Measurements from ENCODE around the gene COA4. TPM values are rescaled to one million over a fixed set of nuclear protein-coding genes. Genes with fewer than 3 reads are reported as not detected.

COA4 gene
- total RNA-seq, 1 experiment from 2014 or later, result 155 TPM

DNA sequence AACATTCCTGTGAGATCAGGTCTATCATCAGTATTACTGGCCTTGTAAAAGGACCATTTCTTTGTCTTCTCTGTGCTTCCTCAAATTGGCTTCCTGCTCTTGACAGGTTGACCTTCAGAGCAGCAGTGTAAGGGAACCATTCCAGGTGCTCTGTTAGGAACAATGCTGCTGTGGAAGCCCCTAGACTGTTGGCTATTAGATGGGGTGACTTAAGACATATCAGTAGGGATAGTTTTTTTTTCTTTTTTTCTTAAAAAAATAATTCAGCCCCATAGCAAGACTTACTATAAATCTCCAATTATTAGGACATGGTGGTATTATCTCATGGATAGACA, 37.6 kb downstream of the COA4 start:
- intact Hi-C loops (cut with micrococcal nuclease; ENCODE audit: unreplicated experiment) (no loop called here), in situ Hi-C loops (cut with HindIII; ENCODE audit: low pct_unique_long_range_greater_than_20kb, low sequenced_read_pairs) (no loop called here)
- CTCF ChIA-PET, result no interaction called here
- no peak overlapping the region for H3K27ac ChIP-seq (ENCODE audit: low read length)
- H3K4me1 ChIP-seq (ENCODE audit: control insufficient read depth, insufficient read depth, low read length), result no peaks in the 10 kb centered on the region
- no peaks in the 10 kb centered on the region for H3K36me3 ChIP-seq (ENCODE audit: control insufficient read depth, insufficient read depth, low read length)
- no peak overlapping the region for H3K4me3 ChIP-seq (ENCODE audit: low read depth in 2 of 2, low read length in 2 of 2)
- no peak for DNase-seq (ENCODE audit: low read depth, low spot score)
- TF ChIP-seq, protein P1, sequence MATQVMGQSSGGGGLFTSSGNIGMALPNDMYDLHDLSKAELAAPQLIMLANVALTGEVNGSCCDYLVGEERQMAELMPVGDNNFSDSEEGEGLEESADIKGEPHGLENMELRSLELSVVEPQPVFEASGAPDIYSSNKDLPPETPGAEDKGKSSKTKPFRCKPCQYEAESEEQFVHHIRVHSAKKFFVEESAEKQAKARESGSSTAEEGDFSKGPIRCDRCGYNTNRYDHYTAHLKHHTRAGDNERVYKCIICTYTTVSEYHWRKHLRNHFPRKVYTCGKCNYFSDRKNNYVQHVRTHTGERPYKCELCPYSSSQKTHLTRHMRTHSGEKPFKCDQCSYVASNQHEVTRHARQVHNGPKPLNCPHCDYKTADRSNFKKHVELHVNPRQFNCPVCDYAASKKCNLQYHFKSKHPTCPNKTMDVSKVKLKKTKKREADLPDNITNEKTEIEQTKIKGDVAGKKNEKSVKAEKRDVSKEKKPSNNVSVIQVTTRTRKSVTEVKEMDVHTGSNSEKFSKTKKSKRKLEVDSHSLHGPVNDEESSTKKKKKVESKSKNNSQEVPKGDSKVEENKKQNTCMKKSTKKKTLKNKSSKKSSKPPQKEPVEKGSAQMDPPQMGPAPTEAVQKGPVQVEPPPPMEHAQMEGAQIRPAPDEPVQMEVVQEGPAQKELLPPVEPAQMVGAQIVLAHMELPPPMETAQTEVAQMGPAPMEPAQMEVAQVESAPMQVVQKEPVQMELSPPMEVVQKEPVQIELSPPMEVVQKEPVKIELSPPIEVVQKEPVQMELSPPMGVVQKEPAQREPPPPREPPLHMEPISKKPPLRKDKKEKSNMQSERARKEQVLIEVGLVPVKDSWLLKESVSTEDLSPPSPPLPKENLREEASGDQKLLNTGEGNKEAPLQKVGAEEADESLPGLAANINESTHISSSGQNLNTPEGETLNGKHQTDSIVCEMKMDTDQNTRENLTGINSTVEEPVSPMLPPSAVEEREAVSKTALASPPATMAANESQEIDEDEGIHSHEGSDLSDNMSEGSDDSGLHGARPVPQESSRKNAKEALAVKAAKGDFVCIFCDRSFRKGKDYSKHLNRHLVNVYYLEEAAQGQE (IDR thresholded peaks at IDR 0.05; ENCODE audit: insufficient read depth in 1 of 2, low read depth in 2 of 2, low read length in 1 of 2), result no peak
- TF ChIP-seq, protein P2, sequence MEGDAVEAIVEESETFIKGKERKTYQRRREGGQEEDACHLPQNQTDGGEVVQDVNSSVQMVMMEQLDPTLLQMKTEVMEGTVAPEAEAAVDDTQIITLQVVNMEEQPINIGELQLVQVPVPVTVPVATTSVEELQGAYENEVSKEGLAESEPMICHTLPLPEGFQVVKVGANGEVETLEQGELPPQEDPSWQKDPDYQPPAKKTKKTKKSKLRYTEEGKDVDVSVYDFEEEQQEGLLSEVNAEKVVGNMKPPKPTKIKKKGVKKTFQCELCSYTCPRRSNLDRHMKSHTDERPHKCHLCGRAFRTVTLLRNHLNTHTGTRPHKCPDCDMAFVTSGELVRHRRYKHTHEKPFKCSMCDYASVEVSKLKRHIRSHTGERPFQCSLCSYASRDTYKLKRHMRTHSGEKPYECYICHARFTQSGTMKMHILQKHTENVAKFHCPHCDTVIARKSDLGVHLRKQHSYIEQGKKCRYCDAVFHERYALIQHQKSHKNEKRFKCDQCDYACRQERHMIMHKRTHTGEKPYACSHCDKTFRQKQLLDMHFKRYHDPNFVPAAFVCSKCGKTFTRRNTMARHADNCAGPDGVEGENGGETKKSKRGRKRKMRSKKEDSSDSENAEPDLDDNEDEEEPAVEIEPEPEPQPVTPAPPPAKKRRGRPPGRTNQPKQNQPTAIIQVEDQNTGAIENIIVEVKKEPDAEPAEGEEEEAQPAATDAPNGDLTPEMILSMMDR (IDR thresholded peaks at IDR 0.05), result no peak
- TF ChIP-seq TCF7L2 (IDR thresholded peaks at IDR 0.05; ENCODE audit: low read depth, low read length) (no peak), SIN3A (IDR thresholded peaks at IDR 0.05; ENCODE audit: borderline replicate concordance, insufficient read depth, low read depth, low read length) (no peak), POLR2AphosphoS5 (IDR thresholded peaks at IDR 0.05; ENCODE audit: low read depth, low read length) (no peak)
- BruUV-seq (replicated peaks), result no TSS peak
- H3K9me3 ChIP-seq (ENCODE audit: control insufficient read depth, insufficient read depth, low read depth, low read length), result no peaks in the 10 kb centered on the region
- POLR2A ChIA-PET, result no interaction called here
- ATAC-seq, result no peak
- H3K27me3 ChIP-seq (ENCODE audit: control insufficient read depth, insufficient read depth, low read length), result no peaks in the 10 kb centered on the region

GRCh38 chr11:73838443-73839122, 38.1 kb downstream of the COA4 start:
- POLR2A ChIA-PET, result no interaction called here
- Histone ChIP-seq H3K36me3 (ENCODE audit: control insufficient read depth, insufficient read depth, low read length) (no peaks in the 10 kb centered on the region), H3K27me3 (ENCODE audit: control insufficient read depth, insufficient read depth, low read length) (no peaks in the 10 kb centered on the region), H3K27ac (ENCODE audit: low read length) (no peak overlapping the region), H3K4me3 (ENCODE audit: low read depth in 2 of 2, low read length in 2 of 2) (no peak overlapping the region), H3K4me1 (ENCODE audit: control insufficient read depth, insufficient read depth, low read length) (no peaks in the 10 kb centered on the region), H3K9me3 (ENCODE audit: control insufficient read depth, insufficient read depth, low read depth, low read length) (no peaks in the 10 kb centered on the region)
- no TSS peak for BruUV-seq (replicated peaks)
- no peak for TF ChIP-seq TCF7L2 (IDR thresholded peaks at IDR 0.05; ENCODE audit: low read depth, low read length)
- no peak for TF ChIP-seq SIN3A (IDR thresholded peaks at IDR 0.05; ENCODE audit: borderline replicate concordance, insufficient read depth, low read depth, low read length)
- TF ChIP-seq, protein P1 (IDR thresholded peaks at IDR 0.05; ENCODE audit: insufficient read depth in 1 of 2, low read depth in 2 of 2, low read length in 1 of 2), result no peak
- no peak for TF ChIP-seq POLR2AphosphoS5 (IDR thresholded peaks at IDR 0.05; ENCODE audit: low read depth, low read length)
- TF ChIP-seq, protein P2 (IDR thresholded peaks at IDR 0.05), result no peak
- ATAC-seq (no peak; the same call in 1 of the 2 replicates), DNase-seq (ENCODE audit: low read depth, low spot score) (no peak)
- intact Hi-C loops (cut with micrococcal nuclease; ENCODE audit: unreplicated experiment) (no loop called here), in situ Hi-C loops (cut with HindIII; ENCODE audit: low pct_unique_long_range_greater_than_20kb, low sequenced_read_pairs) (no loop called here)
- CTCF ChIA-PET, result interaction anchor here (0.6 kb wide), 1 partner anchor 287 kb away, joined by 5 read pairs; no protein-coding TSS in a partner anchor
